NCI-H1417 (cell line): ENCODE results near the gene ETFDH.
"Not testable (repeated sequence)": the region's sequence is repeated elsewhere in the genome, so short reads cannot be mapped to it uniquely, and the experiment has no call there.

Experiments used
- DNase-seq, 3 experiments: peaks; one replicate each; lab custom pipeline; 2025; lab: John Stamatoyannopoulos, UW

The ETFDH gene

GRCh38 chr4:158671915-158672806 lies at the start of gene ETFDH:
Gene ETFDH (plus strand): TSS chr4:158672296. CDS start chr4:158672457, 161 bp downstream.
- DNase-seq, result peak; percentile 94 to 100 (median 99)

DNA sequence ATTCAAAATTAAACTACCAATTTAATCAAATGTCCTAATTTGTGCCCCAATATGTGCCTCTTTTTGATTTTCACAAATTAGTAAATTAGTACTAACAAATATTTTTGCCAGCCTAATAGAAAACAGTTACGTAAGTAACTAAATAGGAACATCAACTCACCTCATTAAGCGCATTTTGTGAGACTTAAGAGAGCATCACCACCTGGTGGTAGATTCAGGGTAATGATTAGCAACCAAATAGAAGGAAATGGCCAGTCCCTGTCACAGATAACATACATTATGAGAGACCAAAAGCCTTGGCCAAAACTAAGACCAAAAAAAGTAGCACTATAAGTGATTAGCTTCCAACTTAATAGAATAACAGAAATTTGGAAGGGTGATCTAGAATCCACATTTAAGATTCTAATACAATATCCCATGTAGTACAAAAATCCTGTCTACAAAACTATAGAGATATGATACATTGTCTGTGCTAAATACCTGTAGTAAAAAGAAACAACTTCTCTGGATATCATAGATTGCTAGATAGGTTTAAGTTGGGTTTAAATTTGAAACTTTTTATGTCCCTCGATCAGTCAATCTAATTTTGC lies 47.1 kb upstream of the ETFDH start:
- peak; percentile 22 to 82 (median 29) for DNase-seq

GRCh38 chr4:158625544-158625943 lies 46.6 kb upstream of the ETFDH start:
- no peak for DNase-seq

GRCh38 chr4:158630893-158631292 lies 41.2 kb upstream of the ETFDH start:
- peak in 1 of 3 experiments; percentile 9 for DNase-seq

GRCh38 chr4:158636619-158637018 lies 35.5 kb upstream of the ETFDH start:
- DNase-seq, result no peak

DNA sequence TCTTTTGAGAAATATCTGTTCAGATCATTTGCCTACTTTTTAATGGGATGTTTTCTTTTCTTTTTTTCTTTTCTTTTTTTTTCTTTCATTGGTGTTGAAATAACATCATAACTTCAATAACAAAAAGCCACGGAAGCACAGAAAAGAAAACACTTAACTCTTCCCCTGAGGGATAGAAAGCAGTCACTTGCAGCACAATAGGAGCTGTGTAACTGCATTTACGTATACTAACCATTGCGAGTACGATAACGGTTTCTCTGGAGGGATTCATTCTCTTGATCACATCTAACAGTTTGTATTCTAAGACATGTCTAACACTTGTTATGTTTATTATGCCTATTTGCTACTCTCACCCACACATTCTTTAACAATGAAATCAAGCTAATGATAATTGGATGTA lies 27.7 kb upstream of the ETFDH start:
- no peak for DNase-seq

- DNase-seq, result no peak
Measured at GRCh38 chr4:158644760-158645159, 27.3 kb upstream of the ETFDH start.

DNA sequence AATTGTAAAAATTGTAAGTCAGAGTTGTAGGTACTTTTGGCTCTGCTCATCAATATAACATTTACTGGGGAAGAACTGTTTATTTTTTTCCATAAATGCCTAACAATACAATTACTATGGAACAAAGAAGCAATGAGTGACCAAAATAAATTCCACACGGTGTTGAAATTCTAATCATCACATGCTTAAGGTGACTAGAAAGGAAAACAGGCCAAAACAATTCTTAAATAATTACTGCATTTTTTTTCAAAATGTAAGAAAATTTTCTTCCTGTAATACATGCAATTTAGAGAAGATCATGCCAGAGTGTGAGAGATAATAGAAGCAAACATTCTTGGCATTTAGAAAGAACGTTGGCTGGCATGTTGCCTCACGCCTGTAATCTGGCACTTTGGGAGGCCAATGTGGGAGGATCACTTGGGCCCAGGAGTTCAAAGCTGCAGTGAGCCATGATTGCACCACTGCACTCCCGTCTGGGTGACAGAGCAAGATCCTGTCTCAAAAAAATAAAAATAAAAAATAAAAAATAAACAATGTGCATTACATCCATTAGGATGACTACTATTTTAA lies 22.9 kb upstream of the ETFDH start:
- DNase-seq, result no peak

GRCh38 chr4:158652920-158653319 lies 19.2 kb upstream of the ETFDH start:
- DNase-seq, result no peak

GRCh38 chr4:158656439-158656838 lies 15.7 kb upstream of the ETFDH start:
- peak in 1 of 3 experiments; percentile 9 for DNase-seq

GRCh38 chr4:158657291-158657690 lies 14.8 kb upstream of the ETFDH start:
- DNase-seq, result no peak

DNA sequence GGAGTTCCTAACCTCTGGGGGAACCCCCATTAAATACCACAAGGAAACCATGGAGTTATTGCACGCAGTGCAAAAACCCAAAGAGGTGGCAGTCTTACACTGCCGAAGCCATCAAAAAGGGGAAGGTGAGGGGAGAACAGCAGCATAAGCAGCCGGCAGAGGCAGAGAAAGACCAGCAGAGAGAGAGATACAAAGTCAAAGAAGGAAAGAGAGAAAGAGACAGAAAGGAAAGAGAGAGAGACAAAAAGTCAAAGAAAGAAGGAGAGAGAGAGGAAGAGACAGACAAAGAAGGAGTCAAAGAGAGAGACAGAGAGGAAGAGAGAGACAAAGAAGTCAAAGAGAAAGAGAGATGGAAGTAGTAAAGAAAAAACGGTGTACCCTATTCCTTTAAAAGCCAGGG lies 8.8 kb upstream of the ETFDH start:
- not testable (repeated sequence) for DNase-seq

DNA sequence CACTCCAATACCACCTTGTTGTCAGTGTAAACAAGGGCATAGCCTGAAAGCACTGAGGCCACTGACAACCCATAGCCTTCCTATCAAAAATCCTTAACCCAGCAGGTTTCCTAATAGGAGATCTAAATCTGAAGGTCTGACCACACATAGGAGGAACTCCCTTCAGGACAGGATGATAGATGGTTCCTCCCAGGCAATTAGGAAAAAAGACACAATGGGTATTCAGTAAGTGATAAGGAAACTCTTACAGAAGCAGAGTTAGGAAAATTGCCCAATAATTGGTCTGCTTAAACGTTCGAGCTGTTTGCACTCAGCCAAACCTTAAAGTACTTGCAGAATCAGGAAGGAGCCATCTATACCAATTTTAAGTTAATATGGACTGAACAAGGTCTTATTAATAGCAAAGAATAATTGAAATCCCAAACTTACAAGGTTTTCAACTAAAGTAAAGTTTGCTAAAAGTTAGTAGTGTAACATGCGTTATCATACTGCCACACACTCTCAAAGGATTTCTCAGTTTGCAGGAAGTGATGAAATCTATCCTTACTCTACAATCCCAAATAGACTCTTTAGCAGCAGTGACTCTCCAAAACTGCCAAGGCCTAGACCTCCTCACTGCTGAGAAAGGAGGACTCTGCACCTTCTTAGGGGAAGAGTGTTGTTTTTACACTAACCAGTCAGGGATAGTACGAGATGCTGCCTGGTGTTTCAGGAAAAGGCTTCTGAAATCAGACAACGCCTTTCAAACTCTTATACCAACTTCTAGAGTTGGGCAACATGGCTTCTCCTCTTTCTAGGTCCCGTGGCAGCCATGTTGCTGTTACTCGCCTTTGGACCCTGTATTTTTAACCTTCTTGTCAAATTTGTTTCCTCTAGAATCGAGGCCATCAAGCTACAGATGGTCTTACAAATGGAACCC lies 8.1 kb upstream of the ETFDH start:
- DNase-seq, result not testable (repeated sequence)

- DNase-seq, result no peak
Measured at GRCh38 chr4:158664806-158665205, 7.3 kb upstream of the ETFDH start.

GRCh38 chr4:158666892-158667291 lies 5.2 kb upstream of the ETFDH start:
- no peak for DNase-seq

DNA sequence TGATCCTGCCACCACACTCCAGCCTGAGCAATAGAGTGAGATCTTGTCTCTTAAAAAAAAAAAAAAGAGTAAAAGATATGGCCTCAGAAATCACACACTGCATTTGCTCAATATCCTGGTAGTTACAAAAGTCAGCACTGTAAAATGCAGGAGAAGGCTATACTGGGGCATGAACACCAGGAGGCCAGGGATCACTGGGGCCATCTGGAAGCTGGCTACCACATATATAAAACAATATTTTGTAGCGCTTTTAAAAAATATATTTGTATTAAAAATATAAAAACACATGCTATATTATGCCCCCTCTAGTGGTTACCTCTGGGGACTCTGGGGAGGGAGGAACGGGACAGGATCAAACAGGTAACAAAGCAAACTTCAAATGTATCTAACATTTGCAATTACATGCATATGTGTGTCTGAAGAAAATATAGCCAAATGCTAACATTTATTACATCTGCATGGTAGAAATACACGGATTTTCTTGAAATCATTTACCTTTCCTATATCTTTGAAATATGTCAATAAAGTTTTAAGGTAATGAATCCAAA lies 4.4 kb upstream of the ETFDH start:
- peak in 1 of 3 experiments; percentile 29 for DNase-seq

DNA sequence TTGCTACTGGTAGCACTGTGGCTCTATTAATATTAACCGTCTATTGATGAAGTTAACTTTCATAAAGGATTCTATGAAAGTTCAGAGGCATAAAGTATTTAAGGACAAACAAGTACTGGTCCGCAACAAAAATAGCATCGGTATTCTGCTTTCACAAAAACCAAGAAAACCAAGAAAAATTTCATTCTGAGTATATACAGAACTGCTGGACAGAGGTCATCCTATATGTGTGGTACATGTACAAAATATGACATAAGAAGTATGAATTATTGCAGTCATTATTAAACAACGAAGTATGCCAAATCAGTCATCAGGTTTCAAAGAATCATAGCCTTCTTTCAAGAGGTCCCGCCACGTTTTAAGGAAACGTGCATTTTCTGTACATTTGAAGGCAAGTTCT lies 2.8 kb upstream of the ETFDH start:
- no peak for DNase-seq

DNA sequence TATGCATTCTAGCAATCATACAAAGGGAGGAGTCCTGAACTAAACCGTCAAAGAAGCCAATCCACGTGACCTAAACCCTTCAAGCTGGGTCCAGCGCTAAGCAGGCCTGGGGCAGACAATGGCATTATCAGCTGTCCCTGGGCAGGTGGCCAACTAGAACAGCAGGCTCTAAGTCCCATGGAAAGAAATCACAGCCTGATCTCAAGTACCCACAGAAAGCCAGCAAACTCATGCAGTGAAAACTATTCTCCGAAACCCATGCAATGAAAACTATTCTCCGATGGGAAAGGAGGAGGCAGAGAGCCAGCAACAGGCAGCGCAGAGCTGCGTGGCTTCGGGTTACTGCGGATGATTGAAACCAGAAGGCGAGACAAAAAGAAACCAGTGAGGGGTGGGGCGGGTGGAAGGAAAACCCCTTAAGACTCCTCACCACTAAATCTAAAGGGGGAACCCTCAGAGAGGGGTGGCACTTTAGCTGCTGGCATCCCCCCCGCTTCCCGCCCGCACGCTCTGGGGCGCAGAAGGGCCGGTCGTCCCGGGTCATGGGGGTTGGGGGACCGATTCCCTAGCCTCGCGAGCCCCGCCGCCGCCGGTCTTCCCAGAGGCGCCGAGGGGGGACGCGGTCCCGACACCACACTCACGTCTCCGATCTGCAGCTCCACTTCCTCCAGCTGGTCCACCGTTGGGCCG lies 976 bp upstream of the ETFDH start:
- peak; percentile 34 to 87 (median 80) for DNase-seq

DNA sequence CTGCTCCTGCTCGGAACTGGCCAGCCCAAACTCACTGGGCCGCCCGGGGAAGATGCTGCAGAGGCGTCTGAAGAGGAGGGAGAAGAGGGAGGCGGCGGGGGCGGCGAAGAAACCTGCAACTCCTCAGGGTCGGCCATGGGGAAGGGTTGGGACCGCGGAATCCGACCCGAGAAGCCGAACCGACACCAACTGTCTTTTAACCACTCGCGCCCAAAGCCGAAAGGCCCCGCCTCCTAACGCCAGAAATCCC lies 506 bp upstream of the ETFDH start, which contains the start of gene C4orf46:
Gene C4orf46, minus strand, starts transcription at position 223 of the 250 bp plus-strand sequence. Its CDS starts 86 bp downstream, at position 137.
- no peak for DNase-seq

GRCh38 chr4:158673633-158674032 lies 1.5 kb downstream of the ETFDH start:
- no peak for DNase-seq

GRCh38 chr4:158676076-158676475 lies 4.0 kb downstream of the ETFDH start:
- DNase-seq, result no peak
